Activated naive CD4-positive, alpha-beta T cell treated with Interleukin-2 at 50 U/mL for 16 hours (primary cell): ENCODE data around the gene LUC7L.
A peak's percentile ranks its signal among the peaks of the same experiment; 100 is the strongest.
"Not testable (repeated sequence)": the region's sequence is repeated elsewhere in the genome, so short reads cannot be mapped to it uniquely, and the experiment has no call there.

Experiments
- DNase-seq: peaks from one replicate; pipeline ENCODE4 v3.0.0-alpha.2; 2020

The LUC7L gene

DNA sequence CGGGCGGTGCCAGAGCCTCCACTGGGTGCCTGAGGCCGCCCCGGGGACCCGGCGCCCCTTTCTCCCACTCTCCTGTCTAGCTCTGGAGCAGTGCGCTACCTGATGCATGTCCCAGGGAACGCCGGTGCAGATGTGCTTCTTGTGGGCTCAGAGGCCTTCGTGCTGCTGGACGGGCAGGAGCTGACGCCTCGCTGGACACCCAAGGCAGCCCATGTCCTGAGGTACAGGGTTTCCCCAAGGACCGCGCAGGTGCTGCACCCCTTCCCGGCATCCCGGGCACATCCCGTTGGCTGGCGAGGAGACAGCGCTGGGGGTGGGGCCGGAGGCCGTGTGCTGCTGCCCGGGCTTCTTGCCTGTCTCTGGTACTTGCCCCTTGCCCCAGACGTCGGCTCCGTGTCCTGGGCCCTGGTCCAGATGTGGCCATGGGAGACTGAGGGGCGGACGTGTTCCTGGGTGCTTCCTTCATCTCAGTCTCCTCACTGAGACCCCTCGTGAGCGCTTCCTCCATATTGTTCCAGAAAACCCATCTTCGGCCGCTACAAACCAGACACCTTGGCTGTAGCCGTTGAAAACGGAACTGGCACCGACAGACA, 34.0 kb upstream of the LUC7L start:
- DNase-seq, result no peak

DNA sequence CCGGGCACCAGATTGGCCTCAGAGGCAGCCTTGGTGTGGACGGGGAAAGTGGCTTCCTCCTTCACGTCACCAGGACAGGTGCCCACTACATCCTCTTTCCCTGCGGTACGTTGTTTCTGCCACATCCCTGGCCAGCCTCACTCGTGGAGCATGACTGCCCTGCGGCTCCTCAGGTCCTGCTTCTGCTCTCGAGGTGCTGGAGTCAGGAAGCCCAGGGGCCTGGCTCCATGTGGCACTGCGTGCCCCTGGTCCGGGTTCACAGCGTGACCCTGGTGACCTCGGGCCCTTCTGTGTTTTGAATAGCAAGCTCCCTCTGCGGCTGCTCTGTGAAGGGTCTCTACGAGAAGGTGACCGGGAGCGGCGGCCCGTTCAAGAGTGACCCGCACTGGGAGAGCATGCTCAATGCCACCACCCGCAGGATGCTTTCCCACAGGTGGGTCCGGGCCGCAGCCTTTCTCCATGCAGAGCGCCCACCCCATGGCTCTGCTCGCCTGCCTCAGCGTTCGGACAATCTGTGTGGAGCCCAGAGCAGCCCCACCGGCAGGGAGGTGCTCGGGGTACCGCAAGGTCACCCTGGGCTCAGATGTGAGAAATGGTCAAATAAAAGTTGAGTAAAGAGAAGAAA, 33.0 kb upstream of the LUC7L start:
- no peak for DNase-seq

DNA sequence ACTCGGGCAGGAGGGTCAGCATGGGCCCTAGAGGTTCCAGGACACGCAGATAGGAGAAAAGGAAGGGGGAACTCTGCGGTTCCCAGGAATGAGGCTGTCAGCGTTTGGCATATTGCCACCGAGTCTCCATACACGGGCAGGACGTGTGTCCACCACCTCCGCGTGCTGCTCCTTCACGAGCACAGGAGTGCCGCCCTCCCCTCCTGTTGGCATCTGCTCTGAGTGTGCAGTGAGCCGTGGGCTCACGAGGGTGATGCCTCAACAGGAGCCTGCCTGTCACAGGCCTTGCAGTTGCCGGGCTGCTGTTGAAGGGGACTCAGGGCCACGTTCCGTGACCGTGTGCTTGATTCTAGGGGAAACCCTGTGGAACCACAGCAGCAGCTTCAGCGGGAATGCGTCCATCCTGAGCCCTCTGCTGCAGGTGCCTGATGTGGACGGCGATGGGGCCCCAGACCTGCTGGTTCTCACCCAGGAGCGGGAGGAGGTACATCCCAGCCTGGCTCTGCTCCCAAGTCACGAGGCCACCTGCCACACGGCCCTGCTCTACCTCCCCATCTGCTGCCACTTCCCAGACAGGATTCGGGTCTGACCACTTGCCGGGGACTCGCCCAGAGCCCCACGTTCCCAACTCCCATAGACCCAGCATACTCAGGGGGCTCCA, 31.9 kb upstream of the LUC7L start:
- DNase-seq, result no peak

DNA sequence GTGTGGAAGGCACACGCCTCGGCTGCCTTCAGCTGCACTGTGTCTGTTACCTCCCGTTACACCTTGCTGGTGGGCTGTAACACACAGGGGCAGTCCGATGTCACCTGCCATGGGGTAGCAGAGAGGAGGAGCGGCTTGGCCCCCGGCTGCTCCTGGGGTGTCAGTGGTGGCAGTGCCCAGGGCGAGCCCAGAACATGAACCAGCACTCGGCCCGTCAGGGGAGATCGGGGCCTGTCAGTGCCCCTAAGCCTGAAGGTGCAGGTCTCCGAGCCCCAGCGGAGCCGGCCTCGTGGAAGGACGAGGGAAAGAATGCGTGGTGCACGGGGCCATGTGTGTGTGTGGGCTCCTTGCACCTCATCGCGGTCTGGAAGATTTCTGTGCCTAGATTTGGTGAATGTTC, 31.1 kb upstream of the LUC7L start:
- no peak for DNase-seq

DNA sequence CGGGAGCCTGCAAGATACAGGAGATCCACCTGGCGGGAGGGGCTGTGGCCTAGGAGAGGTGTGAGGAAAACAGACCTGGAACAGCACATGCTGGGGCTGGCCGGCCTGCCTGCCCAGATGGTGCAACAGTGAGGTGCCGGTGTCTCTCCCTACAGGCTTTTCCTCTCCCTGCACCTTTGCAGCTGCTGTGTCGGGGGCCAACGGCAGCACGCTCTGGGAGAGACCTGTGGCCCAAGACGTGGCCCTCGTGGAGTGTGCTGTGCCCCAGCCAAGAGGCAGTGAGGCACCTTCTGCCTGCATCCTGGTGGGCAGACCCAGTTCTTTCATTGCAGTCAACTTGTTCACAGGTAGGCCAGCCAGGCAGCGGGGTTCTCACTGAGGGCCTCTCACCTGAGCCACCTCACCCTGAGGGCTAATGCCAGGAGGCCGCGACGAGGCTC, 30.6 kb upstream of the LUC7L start:
- DNase-seq, result no peak

DNA sequence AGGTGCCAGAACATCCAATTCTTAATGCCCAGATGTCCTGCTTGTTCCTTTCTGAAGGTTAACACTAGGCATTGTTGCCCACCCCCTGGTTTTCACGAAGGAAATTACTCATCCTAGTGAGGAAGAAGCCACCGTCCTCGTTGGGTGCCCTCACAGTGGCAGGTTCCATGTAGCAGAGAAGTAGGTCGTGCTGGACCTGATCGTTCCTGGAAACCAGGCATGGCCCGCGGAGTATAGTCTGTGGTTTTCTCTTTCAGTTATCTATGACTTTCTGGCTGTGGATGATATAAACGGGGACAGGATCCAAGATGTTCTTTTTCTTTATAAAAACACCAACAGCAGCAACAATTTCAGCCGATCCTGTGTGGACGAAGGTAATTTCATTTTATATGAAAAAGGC, 30.0 kb upstream of the LUC7L start:
- no peak for DNase-seq

DNA sequence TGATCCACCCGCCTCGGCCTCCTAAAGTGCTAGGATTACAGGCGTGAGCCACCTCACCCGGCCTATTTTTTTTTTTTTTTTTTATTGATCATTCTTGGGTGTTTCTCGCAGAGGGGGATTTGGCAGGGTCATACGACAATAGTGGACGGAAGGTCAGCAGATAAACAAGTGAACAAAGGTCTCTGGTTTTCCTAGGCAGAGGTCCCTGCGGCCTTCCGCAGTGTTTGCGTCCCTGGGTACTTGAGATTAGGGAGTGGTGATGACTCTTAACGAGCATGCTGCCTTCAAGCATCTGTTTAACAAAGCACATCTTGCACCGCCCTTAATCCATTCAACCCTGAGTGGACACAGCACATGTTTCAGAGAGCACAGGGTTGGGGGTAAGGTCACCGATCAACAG, 28.8 kb upstream of the LUC7L start:
- not testable (repeated sequence) for DNase-seq

DNA sequence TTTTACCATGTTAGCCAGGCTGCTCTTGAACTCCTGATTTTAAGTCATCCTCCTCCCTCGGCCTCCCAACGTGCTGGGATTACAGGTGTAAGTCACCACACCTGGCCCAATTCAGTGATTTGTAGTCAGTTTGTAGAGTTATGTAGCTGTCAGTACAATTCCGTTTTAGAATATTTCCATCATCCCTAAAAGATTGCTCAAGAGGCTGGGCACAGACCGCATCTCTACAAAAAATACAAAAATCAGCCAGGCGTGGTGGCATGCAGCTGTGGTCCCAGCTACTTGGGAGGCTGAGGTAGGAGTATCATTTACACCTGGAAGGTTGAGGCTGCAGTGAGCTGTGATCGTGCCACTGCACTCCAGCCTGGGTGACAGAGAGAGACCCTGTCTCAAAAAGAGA, 25.9 kb upstream of the LUC7L start:
- DNase-seq, result no peak

DNA sequence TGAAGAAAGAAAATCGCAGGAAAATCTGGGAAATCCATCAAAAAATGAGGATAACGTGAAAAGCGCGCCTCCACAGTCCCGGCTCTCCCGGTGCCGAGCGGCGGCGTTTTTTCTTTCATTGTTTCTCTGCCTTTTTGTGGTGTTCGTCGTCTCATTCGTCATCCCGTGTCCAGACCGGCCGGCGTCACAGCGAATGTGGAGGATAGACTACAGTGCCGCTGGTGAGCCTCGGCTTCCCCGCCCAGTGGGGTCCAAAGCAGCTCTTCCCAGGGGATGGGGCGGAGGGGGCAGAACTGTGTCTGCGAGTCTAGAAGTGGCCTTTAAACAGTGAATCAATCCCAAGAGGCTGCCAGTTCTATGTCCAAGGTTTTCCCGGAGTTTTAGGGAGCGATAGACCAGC, 25.2 kb upstream of the LUC7L start:
- DNase-seq, result no peak

DNA sequence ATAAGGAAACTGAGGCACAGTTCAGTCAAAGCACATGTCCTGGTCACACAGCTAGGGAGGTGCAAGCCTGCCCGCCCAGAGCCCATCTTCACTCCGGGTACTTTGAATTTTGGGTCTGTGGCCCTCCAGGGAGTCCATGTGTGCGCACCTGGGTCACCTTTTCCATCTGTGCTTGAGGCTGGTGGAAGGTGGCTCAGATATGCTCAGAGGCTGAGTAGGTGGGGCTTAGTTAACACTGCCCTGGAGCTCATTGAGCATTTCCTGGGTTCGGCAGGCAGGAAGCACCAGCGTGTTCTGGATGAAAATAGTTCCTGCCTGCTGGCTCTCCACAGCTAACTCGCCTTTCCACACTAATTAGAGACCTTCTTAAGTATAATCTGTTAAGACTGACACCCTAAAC, 24.6 kb upstream of the LUC7L start:
- DNase-seq, result no peak

DNA sequence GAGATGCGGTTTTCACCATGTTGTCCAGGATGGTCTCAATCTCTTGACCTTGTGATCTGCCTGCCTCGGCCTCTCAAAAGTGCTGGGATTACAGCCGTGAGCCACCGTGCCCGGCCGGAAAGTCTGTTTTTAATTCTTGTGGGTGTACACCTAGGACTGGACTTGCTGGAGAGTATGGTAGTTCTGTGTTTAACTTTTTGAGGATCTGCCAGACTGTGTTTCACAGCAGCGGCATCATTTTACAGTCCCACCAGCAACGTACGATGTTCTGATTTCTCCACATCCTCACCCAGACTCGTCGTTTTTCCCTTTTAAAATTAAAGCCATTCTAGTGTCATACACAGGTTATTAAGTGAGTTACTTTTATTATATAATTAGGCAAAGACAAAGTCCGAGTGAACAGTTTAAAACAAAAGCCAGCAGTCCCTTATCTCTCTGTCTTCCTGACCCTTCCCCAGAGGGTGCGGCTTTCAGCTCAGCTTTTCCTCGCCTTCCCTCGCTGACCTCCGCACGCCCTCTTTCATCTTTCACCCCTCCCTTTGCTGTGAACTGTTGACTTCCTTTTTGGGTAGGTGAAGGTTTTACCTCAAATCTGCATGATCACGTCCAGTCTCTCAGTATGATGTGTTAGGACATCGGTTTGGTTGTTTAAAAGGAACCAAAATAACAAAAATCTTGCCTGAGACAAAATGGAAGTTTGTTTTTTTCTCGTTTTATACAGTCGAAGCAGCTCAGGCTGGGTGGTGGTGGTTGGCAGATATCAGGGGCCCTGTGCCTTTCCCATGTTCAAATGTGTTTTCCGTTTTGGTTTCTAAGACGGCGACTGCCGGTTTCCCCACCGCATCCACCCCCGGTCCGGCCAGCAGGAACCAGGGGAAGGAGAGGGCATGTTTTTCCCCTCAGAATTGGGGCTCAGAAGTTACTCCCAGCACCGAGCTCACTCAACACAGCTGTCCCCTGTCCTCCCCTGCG, 23.4 kb upstream of the LUC7L start:
- peak; percentile 32 for DNase-seq

DNA sequence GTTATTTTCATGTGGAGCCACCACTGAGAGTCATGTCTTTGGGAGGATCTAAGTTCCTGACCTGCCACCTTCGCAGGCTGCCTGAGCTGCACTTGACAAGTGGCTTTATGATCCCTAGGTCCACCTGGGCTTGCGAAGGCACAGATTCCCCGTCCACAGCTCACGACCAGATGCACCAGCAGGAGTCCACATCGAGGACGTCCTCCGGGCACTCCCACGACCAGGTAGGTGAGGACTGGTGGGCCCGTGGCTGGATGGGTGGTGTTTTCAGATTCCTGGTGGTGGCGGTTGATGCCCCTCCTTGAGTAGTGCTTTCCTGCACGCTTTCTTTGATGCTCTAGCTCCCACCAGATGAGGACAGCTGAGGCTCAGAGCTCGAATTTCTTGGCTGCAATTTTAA, 20.2 kb upstream of the LUC7L start:
- DNase-seq, result no peak

DNA sequence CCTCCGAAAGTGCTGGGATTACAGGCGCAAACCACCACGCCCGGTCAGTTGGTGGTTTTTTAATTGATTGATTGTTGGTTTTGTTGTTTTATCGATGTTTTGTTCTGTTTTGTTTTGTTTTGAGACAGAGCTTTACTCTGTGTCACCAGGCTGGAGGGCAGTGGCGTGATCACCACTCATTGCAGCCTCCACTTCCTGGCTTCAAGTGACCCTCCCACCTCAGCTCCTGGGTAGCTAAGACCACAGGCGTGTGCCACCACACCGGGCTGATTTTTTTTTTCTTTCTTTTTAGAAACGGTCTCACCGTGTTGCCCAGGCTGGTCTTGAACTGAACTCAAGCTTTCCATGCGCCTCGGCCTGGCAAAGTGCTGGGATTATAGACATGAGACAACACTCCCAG, 17.8 kb upstream of the LUC7L start:
- no peak for DNase-seq

DNA sequence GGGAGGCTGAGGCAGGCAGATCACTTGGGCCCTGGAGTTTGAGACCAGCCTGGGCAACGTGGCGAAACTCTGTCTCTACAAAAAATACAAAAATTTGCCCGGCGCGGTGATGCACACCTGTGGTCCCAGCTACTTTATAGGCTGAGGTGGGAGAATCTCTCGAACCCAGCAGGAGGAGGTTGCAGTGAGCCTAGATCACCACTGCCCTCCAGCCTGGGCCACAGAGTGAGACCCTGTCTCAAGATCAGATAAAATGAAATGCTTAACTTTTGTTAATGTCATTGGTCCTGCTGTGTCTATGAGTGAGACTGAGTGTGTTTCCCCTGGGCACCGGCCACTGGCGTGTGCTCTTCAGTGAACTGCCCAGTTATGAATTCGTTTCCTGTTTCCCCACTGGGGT, 15.9 kb upstream of the LUC7L start:
- no peak for DNase-seq

DNA sequence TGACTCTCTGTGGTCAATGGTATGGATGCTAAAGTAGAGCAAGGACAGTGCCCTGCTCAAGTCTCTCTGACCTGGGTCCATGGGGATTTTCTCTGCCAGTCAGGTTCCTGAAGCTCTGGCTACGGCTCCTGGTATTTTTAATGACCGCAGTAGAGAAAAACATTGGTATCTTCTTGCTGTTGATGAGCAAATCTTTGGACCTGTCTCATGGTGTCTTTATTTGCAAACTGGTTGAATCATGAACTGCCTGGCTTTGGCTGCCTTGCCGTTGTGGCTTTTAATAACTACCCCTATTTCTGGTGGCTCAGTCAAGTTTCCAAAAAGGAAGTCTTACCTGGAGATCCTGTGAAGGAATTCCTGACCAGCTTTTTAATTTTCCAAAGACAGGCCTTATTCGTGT, 14.1 kb upstream of the LUC7L start:
- DNase-seq, result no peak

DNA sequence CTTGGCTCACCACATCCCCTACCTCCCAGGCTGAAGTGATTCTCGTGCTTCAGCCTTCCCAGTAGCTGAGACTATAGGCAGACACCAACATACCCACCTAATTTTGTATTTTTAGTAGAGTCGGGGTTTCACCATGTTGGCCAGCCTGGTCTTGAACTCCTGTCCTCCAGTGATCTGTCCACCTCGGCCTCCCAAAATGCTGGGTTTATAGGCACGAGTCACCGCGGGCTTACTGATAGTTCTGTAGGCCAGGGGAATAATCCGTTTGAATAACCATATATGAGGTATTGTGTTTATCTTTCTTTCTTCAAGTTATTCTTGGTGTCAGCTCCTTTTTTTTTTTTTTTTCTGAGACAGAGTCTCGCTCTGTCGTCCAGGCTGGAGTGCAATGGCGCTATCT, 13.0 kb upstream of the LUC7L start:
- DNase-seq, result no peak

DNA sequence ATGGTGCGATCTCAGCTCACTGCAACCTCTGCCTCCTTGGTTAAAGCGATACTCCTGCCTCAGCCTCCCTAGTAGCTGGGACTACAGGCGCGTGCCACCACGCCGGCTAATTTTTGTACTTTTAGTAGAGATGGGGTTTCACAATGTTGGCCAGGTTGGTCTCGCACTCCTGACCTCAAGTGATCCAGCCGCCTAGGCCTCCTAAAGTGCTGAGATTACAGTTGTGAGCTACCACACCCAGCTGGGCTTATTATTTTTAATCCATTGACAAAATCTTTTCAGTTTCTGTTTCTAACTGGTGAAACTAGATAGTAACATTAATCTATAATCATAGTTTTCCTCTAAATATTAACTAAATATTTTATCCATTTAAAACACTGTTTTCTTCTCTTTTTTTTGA, 11.3 kb upstream of the LUC7L start:
- DNase-seq, result no peak

DNA sequence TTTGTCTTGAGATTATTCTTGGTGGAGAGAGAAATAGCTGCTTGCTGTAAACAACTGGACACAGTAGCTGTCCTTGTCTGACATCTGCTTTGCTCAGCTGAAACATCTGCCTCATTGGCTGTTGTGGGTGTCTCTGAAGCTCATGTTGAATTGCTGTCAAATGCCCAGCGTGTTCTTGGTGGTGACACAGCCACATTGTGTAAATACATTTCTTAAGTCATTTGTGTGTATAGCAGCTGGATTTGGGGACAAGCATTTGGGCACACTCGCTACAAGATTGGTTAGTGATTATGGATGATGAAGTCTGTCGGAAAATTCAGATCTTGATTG, 10.7 kb upstream of the LUC7L start:
- DNase-seq, result no peak

DNA sequence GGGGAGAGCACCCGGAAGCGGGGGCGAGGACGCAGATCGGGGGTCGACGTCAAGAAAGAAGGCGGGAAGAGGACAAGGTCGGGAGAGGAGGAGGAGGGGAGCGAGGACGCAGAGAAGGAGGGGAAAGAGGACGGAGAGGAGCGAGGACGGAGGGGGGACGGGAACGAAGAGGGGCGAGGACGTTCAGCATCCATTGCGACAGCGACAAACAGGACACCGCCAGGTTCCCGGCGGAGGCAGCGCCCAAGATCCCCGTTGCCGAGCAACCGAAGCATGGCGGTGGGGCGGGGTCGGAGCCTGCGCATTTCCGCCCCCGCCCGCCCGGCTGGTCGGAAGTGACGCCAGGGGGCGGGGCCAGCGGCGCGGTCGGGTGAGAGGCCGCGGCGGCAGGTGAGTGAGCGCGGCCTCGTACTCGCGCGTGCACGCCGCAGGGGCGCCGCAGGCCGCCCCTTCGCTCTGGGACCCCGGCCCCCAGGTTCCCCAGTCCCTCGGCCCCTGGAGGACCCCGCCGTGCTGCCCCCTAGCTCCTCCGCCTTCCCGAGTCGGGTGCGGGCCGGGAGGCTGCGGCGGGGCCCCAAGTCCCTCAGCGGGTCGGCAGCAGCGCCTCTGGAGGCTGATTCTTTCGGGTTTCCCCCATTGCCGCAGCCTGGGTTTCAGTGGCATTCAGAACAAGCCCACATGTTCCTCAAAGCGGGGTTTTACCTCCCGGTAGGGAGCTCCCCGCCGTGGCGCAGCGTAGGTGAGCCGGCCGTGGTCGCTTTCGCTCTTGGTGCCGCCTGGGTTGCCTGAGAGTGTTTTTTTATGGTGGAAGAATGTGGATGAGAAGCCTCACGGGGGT, 5.4 kb upstream of the LUC7L start, which contains the start of gene FAM234A:
TSS of gene FAM234A (plus strand) at position 354 of the 838 bp plus-strand sequence. CDS start 19,593 bp downstream, outside the sequence.
- DNase-seq, result peak; percentile 94

DNA sequence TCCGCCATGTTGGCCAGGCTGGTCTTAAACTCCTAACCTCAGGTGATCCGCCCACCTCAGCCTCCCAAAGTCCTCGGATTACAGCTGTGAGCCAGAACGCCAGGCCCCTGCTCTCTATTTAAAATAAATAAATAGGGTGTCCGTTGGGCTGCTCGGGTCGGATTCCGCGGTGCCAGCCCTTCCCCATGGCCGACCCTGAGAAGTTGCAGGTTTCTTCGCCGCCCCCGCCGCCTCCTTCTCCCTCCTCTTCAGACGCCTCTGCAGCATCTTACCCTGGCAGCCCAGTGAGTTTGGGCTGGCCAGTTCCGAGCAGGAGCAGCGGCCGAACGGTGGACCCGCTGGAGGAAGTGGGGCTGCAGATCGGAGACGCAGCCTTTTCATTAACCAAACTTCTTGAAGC, 1.7 kb upstream of the LUC7L start:
- DNase-seq, result no peak

DNA sequence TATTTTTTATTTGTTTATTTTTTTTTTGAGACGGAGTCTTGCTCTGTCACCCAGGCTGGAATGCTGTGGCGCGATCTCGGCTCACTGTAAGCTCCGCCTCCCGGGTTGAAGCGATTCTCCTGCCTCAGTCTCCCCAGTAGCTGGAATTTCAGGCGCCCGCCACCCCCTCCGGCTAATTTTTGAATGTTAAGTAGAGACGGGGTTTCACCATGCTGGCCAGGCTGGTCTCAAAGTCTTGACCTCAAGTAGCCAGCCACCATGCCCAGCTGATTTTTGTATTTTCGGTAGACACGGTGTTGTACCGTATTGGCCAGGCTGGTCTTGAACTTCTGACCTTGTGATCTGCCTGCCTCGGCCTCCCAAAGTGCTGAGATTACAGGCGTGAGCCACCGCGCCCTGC, 1.1 kb upstream of the LUC7L start:
- not testable (repeated sequence) for DNase-seq

DNA sequence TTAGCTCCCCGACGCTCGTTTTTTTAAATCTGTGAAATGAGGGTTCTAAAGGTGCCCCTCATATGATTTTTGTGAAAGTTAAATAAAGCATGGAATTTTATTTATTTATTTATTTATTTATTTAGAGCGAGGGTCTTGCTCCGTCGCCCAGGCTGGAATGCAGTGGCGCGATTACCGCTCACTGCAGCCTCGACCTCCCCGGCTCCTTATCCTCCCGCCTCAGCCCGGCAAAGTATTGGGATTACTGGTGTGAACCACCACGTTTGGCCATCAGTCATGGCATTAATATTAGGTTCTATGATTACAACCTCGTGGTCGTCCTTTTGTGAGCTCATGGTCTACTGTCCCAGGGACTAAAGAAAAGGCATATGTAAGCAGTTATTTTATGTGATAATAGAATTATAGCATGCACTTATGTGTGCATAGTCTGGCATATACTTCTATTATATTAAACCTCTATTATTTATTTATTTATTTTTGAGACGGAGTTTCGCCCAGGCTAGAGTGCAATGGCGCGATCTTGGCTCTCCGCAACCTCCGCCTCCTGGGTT, 557 bp upstream of the LUC7L start:
- DNase-seq, result no peak
